Activated CD4-positive, alpha-beta memory T cell treated with anti-CD3 and anti-CD28 coated beads for 36 hours (primary cell): Measurements from ENCODE around the gene INIP. TPM values are rescaled to one million over a fixed set of nuclear protein-coding genes. Genes with fewer than 3 reads are reported as not detected.

Experiments
- CTCF ChIA-PET: fragments of 350-600 bp; sonication (Branson Sonifier 250); formaldehyde crosslinking; loops from one replicate; lab custom pipeline; 2021; ENCODE audit warnings: antibody characterized with exemption, inconsistent platforms; lab: Charles Lee
- POLR2A ChIA-PET: fragments of 350-600 bp; sonication (Branson Sonifier 250); formaldehyde crosslinking; loops from one replicate; lab custom pipeline; 2021; ENCODE audit warnings: antibody characterized with exemption; lab: Charles Lee
- DNase-seq: peaks from one replicate; pipeline ENCODE4 v3.0.0-alpha.2; 2020
- H3K27ac Mint-ChIP-seq: one replicate; pipeline ENCODE4 v1.8.0; 2021; ENCODE audit warnings: mixed read lengths
- H3K27me3 Mint-ChIP-seq: one replicate; pipeline ENCODE4 v1.8.0; 2021; ENCODE audit warnings: mixed read lengths
- H3K36me3 Mint-ChIP-seq: one replicate; pipeline ENCODE4 v1.8.0; 2021; ENCODE audit warnings: mixed read lengths
- H3K4me1 Mint-ChIP-seq: one replicate; pipeline ENCODE4 v1.8.0; 2021; ENCODE audit warnings: low read depth, mixed read lengths
- H3K4me3 Mint-ChIP-seq: one replicate; pipeline ENCODE4 v1.8.0; 2021; ENCODE audit warnings: mild to moderate bottlenecking, mixed read lengths
- H3K9me3 Mint-ChIP-seq: one replicate; pipeline ENCODE4 v1.8.0; 2021; ENCODE audit warnings: mixed read lengths
- intact Hi-C: fragments of 100-400 bp; cut with micrococcal nuclease; formaldehyde crosslinking; loops from one replicate; pipeline ENCODE4 v1.15.1; 2023
- total RNA-seq, 2 experiments: library from RNA; stranded (reverse); gene quantifications; one replicate each; pipeline ENCODE4 v1.2.3, GENCODE V29; 2021

The INIP gene, protein sequence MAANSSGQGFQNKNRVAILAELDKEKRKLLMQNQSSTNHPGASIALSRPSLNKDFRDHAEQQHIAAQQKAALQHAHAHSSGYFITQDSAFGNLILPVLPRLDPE
- 10 to 100 TPM; 35.1 to 37.8 TPM for total RNA-seq

DNA sequence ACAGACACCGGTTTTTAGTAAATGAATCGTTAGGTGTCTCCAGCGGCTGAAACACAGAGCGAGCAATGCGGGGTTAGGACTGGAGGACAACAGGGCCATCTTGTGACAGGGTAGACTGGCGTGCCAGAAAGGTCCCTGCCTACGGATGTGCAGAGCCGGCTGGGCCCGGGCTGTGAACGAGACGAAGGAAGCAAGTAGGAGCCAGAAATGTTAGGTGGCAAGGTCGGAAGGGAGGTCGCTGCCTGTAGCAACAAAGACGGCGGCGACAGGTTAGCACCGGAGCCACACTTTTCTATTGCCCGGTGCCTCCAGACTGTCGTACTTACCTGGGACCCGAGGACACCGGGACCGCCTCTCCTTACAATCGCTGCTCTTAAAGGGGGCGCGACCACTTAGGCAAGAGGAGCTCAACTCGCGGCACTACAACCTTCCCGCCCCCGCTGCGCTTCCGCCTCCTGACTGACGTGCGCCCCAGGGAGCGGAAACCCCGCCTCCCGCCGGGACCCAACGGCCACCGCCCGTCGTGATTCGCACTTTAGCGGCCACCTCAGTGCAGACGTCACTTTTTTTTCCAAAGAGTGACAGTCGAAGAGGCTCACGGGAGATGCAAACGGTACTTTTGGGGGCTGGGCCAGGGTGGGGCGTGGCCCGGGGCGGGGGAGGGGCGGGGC lies at the start of gene INIP:
TSS of gene INIP (minus strand) at position 457 of the 671 bp plus-strand sequence. CDS start 1,632 bp downstream, outside the sequence.
- POLR2A ChIA-PET = interaction anchor here (0.8 to 2.2 kb wide), 7 partner anchors 10 to 338 kb away, joined by 3 to 9 read pairs (median 7); partner anchors contain the start of genes HSDL2 and KIAA1958
- H3K36me3 Mint-ChIP-seq = peaks cover 10% of the 10 kb centered on the region
- DNase-seq = peak; percentile 99
- CTCF ChIA-PET = interaction anchor here (0.6 to 3.8 kb wide), 10 partner anchors 14 to 955 kb away, joined by 3 to 22 read pairs (median 4); partner anchors contain the start of gene HSDL2
- H3K4me3 Mint-ChIP-seq = peak within 1 kb of the TSS; percentile 90
- peaks cover 35% of the 10 kb centered on the region for H3K4me1 Mint-ChIP-seq
- intact Hi-C loops = loop anchor here (1.0 to 10.0 kb wide), 9 partner anchors 33 to 803 kb away; partner anchors contain the start of genes KIAA1958 and SNX30
- no peaks in the 10 kb centered on the region for H3K27me3 Mint-ChIP-seq
- H3K9me3 Mint-ChIP-seq = no peaks in the 10 kb centered on the region
- H3K27ac Mint-ChIP-seq = peak within 1 kb of the TSS; percentile 93

DNA sequence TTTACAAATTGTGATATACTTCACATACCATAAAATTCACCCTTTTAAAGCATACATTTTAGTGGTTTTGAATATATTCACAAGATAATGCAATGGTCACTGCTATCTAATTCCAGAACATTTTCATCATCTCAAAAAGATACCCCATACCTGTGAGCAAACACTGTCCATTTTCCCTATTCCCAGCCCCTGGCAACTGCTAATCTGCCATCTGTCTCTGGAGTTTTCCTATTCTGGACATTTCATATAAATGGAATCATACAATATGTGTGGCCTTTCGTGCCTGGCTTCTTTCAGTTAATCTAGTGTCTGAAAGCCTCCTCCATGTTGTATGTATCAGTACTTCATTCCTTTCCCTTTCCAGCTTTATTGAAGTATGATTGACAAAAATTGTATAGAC lies 47.4 kb upstream of the INIP start:
- H3K4me1 Mint-ChIP-seq = peaks cover 29% of the 10 kb centered on the region
- peaks cover 7% of the 10 kb centered on the region for H3K9me3 Mint-ChIP-seq
- H3K4me3 Mint-ChIP-seq = no peak overlapping the region
- POLR2A ChIA-PET = no interaction called here
- H3K36me3 Mint-ChIP-seq = peaks cover 16% of the 10 kb centered on the region
- H3K27ac Mint-ChIP-seq = no peak overlapping the region
- DNase-seq = no peak
- H3K27me3 Mint-ChIP-seq = no peaks in the 10 kb centered on the region
- intact Hi-C loops = no loop called here
- CTCF ChIA-PET = interaction anchor here (1.3 kb wide), 1 partner anchor 28 kb away, joined by 7 read pairs; no protein-coding TSS in a partner anchor

DNA sequence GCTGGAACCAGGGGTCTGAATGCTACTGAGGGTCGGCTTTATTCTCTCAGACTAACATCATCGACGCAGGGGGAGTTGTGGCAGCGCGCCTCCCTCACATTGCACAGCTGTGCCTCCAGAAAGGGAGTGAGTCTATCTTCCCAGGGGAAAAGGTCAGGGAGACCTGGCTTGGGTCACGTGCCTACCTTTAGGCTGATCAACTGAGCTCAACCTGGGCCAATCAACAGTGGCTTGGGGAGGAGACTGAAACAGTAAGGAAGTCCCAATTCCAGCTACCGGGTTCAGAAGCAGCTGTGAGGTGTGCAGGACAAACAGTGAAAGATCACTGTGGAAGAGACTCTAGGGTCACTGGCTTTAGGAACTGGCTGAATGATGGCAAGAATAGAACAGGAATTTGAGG lies 46.9 kb upstream of the INIP start:
- Mint-ChIP-seq H3K27ac (no peak overlapping the region), H3K4me3 (no peak overlapping the region), H3K9me3 (peaks cover 7% of the 10 kb centered on the region), H3K27me3 (no peaks in the 10 kb centered on the region), H3K4me1 (peaks cover 31% of the 10 kb centered on the region), H3K36me3 (peaks cover 16% of the 10 kb centered on the region)
- DNase-seq = no peak
- intact Hi-C loops = no loop called here
- POLR2A ChIA-PET = no interaction called here
- CTCF ChIA-PET = interaction anchor here (1.3 kb wide), 1 partner anchor 28 kb away, joined by 7 read pairs; no protein-coding TSS in a partner anchor

DNA sequence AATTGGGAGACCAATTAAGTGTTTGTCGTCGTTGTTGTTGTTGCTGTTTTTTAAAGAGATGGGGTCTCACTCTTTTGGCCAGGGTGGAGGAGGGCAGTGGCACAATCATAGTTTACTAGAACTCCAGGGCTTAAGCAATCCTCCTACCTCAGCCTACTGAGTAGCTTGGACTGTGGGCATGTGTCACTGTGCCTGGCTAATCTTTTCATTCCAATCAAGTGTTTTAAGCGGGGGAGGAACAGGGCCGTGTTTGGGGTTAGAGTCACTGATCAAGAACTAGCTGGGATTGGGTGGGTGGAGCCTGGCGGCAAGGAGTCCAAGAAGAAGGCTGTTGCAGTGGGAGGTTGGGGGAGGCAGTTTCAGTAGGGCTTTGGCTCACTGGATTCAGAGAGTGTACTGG lies 46.4 kb upstream of the INIP start:
- CTCF ChIA-PET = interaction anchor here (1.3 kb wide), 1 partner anchor 29 kb away, joined by 7 read pairs; no protein-coding TSS in a partner anchor
- peaks cover 7% of the 10 kb centered on the region for H3K9me3 Mint-ChIP-seq
- H3K27ac Mint-ChIP-seq = no peak overlapping the region
- POLR2A ChIA-PET = no interaction called here
- H3K36me3 Mint-ChIP-seq = peaks cover 16% of the 10 kb centered on the region
- intact Hi-C loops = no loop called here
- peaks cover 29% of the 10 kb centered on the region for H3K4me1 Mint-ChIP-seq
- no peaks in the 10 kb centered on the region for H3K27me3 Mint-ChIP-seq
- H3K4me3 Mint-ChIP-seq = no peak overlapping the region
- no peak for DNase-seq

DNA sequence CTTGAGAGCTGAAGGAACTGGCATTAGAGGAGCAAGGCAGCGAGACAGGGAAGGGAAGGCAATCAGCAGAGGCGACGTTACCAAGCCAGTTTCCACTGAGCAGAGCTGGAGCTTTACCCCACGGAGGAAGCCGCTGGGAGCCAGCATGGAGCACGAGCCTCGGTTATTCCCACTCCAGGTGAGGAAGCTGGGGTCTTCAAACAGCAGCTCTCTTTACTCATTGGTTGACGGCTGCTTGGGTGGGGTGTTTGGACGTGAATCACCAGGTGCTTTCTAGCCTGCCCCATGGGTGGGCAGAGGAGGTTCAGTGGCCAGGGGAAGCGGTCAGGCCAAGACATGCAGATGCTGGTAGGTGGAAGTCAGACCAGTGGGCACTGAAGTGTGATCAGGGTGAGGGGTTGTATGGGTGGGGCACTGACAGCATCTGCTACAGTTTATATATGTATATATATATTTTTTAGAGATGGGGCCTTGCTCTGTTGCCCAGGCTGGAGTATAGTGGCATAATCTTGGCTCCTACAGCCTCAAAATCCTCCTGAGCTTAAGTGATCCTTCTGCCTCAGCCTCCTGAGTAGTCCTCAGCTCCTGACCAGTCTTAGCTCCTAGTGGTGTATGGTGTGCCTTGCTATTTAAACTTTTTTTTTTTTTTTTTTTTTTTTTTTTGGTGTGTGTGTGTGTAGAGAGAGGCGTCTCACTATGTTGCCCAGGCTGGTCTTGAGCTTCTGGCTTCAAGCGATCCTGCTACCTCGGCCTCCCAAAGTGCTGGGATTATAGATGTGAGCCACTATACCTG lies 45.0 kb upstream of the INIP start:
- POLR2A ChIA-PET = interaction anchor here (1.2 kb wide), 1 partner anchor 9 kb away, joined by 6 read pairs; no protein-coding TSS in a partner anchor
- CTCF ChIA-PET = interaction anchor here (0.8 to 1.1 kb wide), 3 partner anchors 11 to 44 kb away, joined by 3 read pairs; no protein-coding TSS in a partner anchor
- H3K36me3 Mint-ChIP-seq = peaks cover 9% of the 10 kb centered on the region

DNA sequence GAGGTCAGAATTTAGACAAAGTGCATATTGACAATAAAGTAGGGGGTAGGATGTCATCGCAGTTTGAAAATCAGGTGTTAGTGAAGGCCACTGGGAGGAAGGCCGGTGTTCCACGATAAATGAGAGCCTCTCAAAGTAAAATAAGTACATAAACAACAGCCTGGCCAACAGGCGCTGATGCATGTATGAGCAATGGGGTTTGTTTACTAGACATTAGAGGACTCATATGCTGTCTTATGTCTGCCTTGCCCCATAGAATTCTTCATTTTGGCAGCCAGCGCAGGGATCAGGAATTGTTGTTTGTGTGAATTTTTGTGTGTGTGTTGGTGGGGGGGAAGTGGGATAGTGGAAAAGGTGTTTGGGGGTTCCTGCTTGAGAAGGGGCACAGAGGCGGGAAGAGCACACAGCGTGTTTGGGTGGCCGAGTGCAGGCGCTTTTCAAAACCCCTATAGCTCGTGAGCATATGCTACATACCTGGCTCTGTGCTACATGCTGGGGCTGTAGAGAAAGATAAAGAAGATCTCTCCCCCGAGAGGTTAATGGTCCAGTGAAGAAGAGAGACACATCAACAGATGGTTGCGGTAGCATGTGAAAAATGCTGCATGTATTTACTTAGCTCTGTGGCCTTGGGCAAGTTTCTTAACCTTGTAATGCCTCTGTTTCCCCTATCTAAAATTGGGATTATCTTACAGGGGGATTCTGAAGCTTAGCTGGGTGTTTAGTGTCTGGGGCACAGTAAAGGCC lies 44.2 kb upstream of the INIP start:
- Mint-ChIP-seq H3K9me3 (peaks cover 7% of the 10 kb centered on the region), H3K27me3 (no peaks in the 10 kb centered on the region), H3K4me3 (no peak overlapping the region), H3K4me1 (peaks cover 36% of the 10 kb centered on the region), H3K27ac (no peak overlapping the region), H3K36me3 (peaks cover 7% of the 10 kb centered on the region)
- ChIA-PET CTCF (interaction anchor here (1.0 kb wide), 1 partner anchor 43 kb away, joined by 3 read pairs; no protein-coding TSS in a partner anchor), POLR2A (interaction anchor here (1.2 kb wide), 1 partner anchor 10 kb away, joined by 6 read pairs; no protein-coding TSS in a partner anchor)
- intact Hi-C loops = no loop called here
- DNase-seq = no peak

More for the DNA sequence above, 45.0 kb upstream of the INIP start:
- no peak overlapping the region for H3K4me3 Mint-ChIP-seq
- no peak overlapping the region for H3K27ac Mint-ChIP-seq
- DNase-seq = no peak
- peaks cover 7% of the 10 kb centered on the region for H3K9me3 Mint-ChIP-seq
- peaks cover 28% of the 10 kb centered on the region for H3K4me1 Mint-ChIP-seq
- intact Hi-C loops = no loop called here
- no peaks in the 10 kb centered on the region for H3K27me3 Mint-ChIP-seq

DNA sequence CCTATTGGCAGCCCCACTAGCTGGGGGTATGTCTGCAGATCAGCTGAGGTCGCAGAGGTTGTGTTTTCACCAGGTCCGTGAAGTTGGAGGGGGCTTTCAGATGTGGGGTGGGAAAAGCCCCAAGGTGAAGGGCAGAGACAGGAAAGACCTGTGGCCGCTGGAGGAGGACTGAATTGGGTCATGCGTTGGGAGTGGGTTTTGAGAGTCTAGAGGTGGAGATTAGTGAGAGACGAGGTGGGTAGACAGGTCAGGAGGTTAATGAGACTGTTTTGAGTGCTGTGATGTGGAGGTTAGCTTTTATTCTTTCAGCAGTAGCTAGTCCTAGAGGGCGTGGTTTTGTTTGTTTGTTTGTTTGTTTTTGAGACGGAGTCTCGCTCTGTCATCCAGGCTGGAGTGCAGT lies 42.9 kb upstream of the INIP start:
- H3K27me3 Mint-ChIP-seq = no peaks in the 10 kb centered on the region
- intact Hi-C loops = no loop called here
- H3K4me3 Mint-ChIP-seq = no peak overlapping the region
- no peaks in the 10 kb centered on the region for H3K9me3 Mint-ChIP-seq
- H3K36me3 Mint-ChIP-seq = no peaks in the 10 kb centered on the region
- peaks cover 39% of the 10 kb centered on the region for H3K4me1 Mint-ChIP-seq
- ChIA-PET POLR2A (no interaction called here), CTCF (no interaction called here)
- DNase-seq = no peak
- no peak overlapping the region for H3K27ac Mint-ChIP-seq

DNA sequence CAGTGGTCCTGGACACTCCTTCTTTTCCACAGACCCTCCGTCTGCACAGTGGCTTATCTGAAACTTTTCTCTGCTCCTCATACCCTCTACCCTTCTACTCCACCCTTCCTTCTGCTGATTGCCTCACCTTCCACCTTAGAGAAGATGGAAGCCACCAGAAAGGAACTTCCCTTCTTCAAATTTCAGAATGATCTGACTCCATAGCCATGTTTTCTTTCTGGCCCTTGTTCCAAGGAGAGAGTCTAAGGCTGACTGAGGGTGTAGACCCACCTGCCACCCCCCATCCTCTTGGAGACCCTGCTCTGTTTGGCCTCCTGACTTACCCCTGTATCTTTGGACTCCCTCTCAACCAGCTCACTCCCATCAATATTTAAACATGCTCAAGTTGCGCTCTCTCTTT lies 40.0 kb upstream of the INIP start:
- DNase-seq = no peak
- no peaks in the 10 kb centered on the region for H3K9me3 Mint-ChIP-seq
- POLR2A ChIA-PET = no interaction called here
- H3K36me3 Mint-ChIP-seq = no peaks in the 10 kb centered on the region
- H3K4me1 Mint-ChIP-seq = peaks cover 59% of the 10 kb centered on the region
- intact Hi-C loops = loop anchor here (10.0 kb wide), 2 partner anchors 397 to 723 kb away; partner anchors contain the start of gene SLC31A2
- no peaks in the 10 kb centered on the region for H3K27me3 Mint-ChIP-seq
- no peak overlapping the region for H3K4me3 Mint-ChIP-seq
- no peak overlapping the region for H3K27ac Mint-ChIP-seq
- CTCF ChIA-PET = no interaction called here

DNA sequence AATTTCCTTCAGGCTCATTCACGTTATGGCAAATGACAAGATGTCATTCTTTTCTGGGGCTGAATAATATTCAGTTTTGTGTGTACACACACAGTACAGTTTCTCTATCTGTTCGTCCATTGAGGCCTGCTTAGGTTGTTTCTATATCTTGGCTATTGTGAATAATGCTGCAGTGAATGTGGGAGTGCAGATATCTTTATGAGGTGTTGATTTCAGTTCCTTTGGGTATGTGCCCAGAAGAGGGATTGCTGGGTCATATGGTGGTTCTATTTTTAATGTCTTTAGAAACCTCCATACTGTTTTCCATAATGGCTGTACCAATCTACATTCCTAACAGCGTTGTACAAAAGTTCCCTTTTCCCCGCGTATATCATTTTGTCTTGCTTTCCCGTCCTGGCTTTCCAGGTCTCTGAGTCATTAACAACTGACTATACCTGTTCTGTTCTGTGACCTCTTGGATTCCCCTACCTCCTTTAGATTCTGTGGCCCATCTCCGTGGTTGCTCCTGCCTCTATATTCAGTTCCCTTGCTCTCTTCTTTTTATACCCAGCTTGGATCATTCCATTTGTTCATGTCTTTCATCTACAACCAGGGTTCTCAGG lies 39.5 kb upstream of the INIP start:
- Mint-ChIP-seq H3K4me1 (peaks cover 64% of the 10 kb centered on the region), H3K27ac (no peak overlapping the region), H3K9me3 (no peaks in the 10 kb centered on the region), H3K36me3 (no peaks in the 10 kb centered on the region), H3K4me3 (no peak overlapping the region), H3K27me3 (no peaks in the 10 kb centered on the region)
- intact Hi-C loops = loop anchor here (10.0 kb wide), 2 partner anchors 397 to 723 kb away; partner anchors contain the start of gene SLC31A2
- ChIA-PET CTCF (no interaction called here), POLR2A (no interaction called here)
- no peak for DNase-seq

DNA sequence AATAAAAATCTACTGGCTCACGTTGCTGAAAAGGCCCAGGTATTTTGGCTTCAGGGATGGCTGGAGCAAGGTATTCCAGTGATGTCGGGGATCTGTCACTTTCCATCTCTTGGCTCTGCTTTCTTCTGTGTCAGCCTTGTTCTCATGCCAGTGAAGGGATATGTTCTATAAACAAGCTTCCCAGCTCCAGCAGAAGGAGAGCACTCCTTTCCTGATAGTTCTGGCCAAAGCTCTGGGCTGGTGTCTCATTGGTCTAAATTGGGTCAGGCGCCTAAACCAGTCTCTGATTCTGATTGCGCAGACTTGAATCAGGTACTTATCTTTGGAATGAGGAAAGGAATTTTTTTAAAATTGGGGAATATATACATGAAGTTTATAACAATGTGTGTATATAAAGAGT lies 37.8 kb upstream of the INIP start:
- Mint-ChIP-seq H3K4me3 (no peak overlapping the region), H3K27ac (no peak overlapping the region), H3K9me3 (no peaks in the 10 kb centered on the region), H3K4me1 (peaks cover 65% of the 10 kb centered on the region), H3K27me3 (no peaks in the 10 kb centered on the region), H3K36me3 (no peaks in the 10 kb centered on the region)
- POLR2A ChIA-PET = no interaction called here
- DNase-seq = no peak
- CTCF ChIA-PET = no interaction called here
- intact Hi-C loops = loop anchor here (2.0 to 10.0 kb wide), 3 partner anchors 399 to 721 kb away; partner anchors contain the start of genes FKBP15, SLC31A1 and SLC31A2

DNA sequence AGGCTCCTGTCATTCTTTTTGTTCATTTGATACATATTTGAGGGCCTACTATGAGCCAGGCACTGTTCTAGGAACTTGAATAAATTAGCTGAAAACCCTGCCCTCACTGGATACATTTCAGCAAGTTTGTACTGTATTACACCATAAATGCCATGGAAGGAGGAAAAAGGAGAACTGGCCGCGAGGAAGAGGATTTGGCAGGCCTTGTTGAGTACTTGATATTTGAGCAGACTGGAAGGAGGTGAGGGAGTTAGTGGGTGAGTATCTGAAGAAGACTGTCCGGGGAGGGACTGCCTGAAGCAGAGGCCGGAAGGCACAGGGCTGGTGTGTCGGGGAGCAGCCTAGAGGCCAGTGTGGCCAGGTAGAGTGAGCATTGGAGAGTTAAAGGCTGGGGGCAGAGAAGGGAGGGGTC lies 37.1 kb upstream of the INIP start:
- intact Hi-C loops = loop anchor here (2.0 to 10.0 kb wide), 3 partner anchors 400 to 720 kb away; partner anchors contain the start of genes FKBP15, SLC31A1 and SLC31A2
- Mint-ChIP-seq H3K27me3 (no peaks in the 10 kb centered on the region), H3K4me1 (peaks cover 65% of the 10 kb centered on the region), H3K36me3 (no peaks in the 10 kb centered on the region), H3K9me3 (no peaks in the 10 kb centered on the region), H3K4me3 (peak overlapping the region; percentile 28), H3K27ac (peak overlapping the region; percentile 71)
- CTCF ChIA-PET = no interaction called here
- no peak for DNase-seq
- POLR2A ChIA-PET = interaction anchor here (1.5 kb wide), 1 partner anchor 37 kb away, joined by 9 read pairs; the partner anchor contains the start of gene INIP
